AG09319 (cell line): Measurements from ENCODE around the gene RELA.
"Not testable (repeated sequence)": the region's sequence is repeated elsewhere in the genome, so short reads cannot be mapped to it uniquely, and the experiment has no call there.

ENCODE experiments used
- DNase-seq: peaks from one replicate; pipeline ENCODE4 v3.0.0-alpha.2; 2010; ENCODE audit warnings: low read depth; ENCODE audit errors: extremely low read depth
- TF ChIP-seq, protein P1 (sequence below): IDR thresholded peaks from 2 replicates; pipeline ENCODE4 v1.5.1; 2011; ENCODE audit warnings: low read depth, mild to moderate bottlenecking, inconsistent platforms, low read length, moderate library complexity

RELA gene

DNA sequence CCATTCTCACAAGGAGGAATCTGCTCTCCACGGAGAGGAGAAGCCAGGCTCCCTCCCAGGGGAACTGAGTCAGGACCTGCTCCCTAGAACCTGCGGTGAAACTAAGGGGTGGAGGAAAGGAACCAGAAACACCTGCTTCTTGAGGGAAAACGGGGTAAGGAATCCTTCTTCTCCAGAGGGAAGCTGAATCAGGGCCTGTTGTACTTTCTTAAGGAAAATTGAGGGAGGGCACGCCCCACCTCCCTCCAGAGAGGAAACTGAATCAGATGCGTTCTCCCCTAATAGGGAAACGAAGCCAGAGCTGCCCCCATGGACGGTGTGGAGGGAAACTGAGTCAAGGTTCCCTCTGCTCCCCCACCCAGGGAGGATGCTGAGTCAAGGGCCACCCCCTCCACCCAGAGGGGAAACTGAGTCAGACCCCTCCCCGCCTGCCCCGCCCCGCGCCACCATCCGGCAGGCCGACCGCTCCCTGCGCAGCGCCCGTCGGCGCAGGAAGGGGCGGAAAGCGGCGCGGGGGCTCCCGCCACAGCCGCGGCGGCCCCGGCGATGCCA is 393 bp downstream of the RELA start:
- DNase-seq, result no peak
- TF ChIP-seq, protein P1, sequence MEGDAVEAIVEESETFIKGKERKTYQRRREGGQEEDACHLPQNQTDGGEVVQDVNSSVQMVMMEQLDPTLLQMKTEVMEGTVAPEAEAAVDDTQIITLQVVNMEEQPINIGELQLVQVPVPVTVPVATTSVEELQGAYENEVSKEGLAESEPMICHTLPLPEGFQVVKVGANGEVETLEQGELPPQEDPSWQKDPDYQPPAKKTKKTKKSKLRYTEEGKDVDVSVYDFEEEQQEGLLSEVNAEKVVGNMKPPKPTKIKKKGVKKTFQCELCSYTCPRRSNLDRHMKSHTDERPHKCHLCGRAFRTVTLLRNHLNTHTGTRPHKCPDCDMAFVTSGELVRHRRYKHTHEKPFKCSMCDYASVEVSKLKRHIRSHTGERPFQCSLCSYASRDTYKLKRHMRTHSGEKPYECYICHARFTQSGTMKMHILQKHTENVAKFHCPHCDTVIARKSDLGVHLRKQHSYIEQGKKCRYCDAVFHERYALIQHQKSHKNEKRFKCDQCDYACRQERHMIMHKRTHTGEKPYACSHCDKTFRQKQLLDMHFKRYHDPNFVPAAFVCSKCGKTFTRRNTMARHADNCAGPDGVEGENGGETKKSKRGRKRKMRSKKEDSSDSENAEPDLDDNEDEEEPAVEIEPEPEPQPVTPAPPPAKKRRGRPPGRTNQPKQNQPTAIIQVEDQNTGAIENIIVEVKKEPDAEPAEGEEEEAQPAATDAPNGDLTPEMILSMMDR, result no peak

DNA sequence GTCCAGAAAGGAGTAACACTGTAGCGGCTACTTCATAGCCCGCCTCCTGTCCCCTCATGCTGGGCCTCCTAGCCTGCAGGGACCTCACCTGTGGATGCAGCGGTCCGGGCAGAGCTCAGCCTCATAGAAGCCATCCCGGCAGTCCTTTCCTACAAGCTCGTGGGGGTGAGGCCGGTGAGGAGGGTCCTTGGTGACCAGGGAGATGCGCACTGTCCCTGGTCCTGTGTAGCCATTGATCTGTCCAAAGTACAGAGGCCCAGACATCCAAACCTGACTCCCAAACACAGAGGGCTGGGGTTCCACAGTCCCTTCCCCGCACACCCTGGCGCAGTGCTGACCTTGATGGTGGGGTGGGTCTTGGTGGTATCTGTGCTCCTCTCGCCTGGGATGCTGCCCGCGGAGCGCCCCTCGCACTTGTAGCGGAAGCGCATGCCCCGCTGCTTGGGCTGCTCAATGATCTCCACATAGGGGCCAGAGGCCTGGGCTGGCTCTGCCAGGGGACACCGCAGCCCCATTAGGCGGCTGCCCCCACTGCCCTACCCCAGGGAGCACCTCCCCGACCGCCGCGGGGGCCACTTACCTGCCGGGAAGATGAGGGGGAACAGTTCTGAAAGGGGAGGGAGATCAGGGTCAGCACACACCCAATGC is 993 bp downstream of the RELA start:
- DNase-seq, result no peak
- TF ChIP-seq, protein P1, result no peak

DNA sequence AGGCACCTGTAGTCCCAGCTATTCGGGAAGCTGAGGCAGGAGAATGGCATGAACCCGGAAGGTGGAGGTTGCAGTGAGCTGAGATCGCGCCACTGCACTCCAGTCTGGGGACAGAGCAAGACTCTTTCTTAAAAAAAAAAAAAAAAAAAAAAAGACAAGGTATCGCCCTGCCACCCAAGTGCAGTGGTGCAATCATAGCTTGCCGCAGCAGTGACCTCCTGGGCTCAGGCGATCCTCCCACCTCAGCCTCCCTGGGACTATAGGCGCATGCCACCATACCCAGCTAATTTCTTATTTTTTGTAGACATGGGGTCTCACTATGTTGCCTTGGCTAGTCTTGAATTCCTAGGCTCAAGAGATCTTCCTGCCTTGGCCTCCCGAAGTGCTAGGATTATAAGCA is 1.8 kb downstream of the RELA start:
- DNase-seq, result not testable (repeated sequence)

DNA sequence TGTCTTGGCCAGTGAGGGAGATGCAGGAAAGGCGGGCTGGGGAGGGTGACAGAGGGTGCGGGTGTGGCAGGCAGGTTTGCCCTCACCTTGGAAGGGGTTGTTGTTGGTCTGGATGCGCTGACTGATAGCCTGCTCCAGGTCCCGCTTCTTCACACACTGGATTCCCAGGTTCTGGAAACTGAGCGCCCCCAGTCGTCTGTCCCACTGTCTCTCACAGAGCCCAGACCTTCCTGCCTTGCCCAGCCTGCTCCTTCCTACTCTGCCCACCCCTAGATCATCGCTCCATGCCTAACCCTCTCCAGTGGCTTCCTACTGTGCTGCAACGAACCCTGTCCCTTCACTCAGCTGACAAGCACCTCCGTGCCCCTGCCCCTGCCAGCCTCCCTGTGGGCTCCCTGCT is 2.7 kb downstream of the RELA start:
- TF ChIP-seq, protein P1, result no peak

DNA sequence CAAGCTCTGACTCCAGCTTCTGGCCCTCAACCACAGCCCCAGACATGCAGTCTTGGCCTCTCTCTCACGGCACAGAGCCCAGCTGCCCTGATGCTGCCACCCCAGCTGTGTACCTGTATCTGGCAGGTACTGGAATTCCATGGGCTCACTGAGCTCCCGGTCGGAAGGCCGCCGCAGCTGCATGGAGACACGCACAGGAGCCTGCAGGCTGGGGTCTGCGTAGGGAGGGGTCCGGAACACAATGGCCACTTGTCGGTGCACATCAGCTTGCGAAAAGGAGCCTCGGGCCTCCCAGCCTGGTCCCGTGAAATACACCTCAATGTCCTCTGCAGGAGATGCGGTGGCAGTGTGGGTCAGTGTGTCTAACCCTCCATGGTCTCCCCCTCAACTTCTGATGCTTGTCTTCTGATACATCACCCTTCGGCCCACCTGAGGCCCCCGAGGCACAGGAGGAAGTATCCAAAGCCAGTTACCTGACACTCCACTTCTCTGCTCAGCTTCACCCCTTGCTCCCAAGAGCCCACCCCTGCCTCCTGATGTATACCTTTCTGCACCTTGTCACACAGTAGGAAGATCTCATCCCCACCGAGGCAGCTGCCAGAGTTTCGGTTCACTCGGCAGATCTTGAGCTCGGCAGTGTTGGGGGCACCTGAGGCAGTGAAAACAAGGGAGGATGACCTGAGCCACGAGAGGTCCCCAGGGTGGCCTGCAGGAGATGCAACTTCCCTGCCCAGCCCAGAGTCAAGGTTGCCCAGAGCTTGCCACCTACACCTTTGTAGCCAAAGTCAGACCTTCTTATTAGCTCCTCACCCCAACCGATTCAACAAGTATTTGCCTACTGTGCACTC is 4.3 kb downstream of the RELA start:
- DNase-seq, result no peak
- TF ChIP-seq, protein P1, result no peak

More for the DNA sequence above, 2.7 kb downstream of the RELA start:
- DNase-seq, result no peak

DNA sequence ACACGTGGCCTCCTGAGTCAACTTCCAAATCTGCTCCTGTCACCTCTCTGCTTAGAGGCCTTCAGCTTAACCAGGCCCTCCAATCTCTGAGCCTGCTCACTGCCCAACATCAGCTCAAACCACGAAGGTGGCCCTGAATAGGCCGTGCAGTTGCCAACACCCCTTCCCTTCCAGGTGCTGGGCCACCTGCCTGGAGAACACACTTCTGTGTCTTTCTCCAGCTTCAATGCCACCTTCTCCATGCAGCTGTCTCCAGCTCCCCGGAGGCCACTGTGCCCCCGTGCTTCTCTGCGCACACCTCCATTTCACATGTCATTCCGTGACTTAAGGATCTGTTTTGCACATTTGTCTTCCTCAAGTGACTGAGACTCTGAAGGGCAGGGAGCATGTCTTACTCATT is 5.3 kb downstream of the RELA start:
- TF ChIP-seq, protein P1, result no peak

DNA sequence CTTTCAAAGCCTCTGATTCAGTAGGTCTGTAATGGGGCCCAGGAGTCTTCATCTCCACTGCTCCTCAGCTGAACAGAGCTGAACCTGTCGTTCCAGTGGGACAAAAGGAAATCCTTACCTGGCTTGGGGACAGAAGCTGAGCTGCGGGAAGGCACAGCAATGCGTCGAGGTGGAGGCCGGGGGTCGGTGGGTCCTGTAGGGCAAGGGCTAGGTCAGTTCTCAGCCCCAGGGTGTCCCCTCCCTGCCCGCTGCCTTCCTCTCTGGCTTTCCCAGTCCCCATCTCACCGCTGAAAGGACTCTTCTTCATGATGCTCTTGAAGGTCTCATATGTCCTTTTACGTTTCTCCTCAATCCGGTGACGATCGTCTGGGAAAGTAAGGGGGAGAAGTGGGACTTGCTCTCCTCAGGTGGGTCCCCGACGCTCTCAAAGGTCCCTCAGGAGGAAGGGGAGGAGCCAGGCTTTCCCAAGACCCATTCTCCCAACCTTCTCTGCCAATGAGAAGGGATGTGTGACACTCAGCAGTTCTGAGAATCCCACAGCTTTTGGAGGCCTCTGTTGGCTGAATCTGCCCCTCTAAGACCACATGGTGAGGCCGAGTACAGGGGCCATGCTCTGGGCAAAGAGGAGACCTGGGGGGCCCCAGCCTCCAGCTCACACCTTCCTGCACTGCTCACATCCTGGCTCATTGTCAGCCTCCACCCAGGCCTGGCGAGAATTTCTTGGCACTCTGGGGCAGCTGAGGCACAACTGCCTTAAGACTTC is 7.0 kb downstream of the RELA start:
- TF ChIP-seq, protein P1, result no peak
- DNase-seq, result no peak

More for the DNA sequence above, 5.3 kb downstream of the RELA start:
- no peak for DNase-seq
